Measurements from ENCODE around the gene MTHFD2L. TPM values are rescaled to one million over a fixed set of nuclear protein-coding genes. Genes with fewer than 3 reads are reported as not detected.

MTHFD2L gene
- total RNA-seq, 2 donors from 2014 or later: 5.8 to 26.9 TPM

GRCh38 chr4:74315376-74315775 lies 157.5 kb downstream of the MTHFD2L start:
- H3K4me3 ChIP-seq: no peak overlapping the region
- no peaks in the 10 kb centered on the region for H3K36me3 ChIP-seq
- ATAC-seq (ENCODE audit: insufficient number of reproducible peaks, low FRiP score, low read depth) (no peak), DNase-seq (ENCODE audit: low spot score) (no peak)
- no peaks in the 10 kb centered on the region for H3K4me1 ChIP-seq (ENCODE audit: control insufficient read depth in 1 of 2, low read depth in 2 of 2)
- H3K27me3 ChIP-seq (replicated peaks; ENCODE audit: insufficient read depth): no peaks in the 10 kb centered on the region
- no peaks in the 10 kb centered on the region for H3K9me3 ChIP-seq
- no peak for TF ChIP-seq CTCF (IDR thresholded peaks at IDR 0.05)
- no peak overlapping the region for H3K27ac ChIP-seq

DNA sequence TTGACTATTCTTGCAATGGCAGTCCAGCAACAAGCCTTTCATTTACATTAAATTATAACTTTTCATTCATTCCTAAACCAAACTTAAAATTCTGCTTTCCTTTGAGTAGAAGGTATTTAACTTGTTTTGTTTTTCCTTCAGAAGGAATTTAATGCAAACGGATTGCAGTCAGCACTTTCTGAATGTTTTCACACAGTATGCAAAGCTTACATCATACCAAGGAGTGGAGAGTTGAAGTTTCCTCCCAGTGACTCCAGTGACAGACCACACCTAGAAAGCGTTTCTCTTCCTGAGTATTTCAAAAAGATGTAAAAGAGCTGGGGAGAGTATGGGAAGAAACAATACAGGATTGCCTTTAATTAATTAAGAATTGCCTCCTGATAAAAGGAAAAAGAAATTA lies 158.5 kb downstream of the MTHFD2L start:
- no peak for DNase-seq (ENCODE audit: low spot score)
- Histone ChIP-seq H3K36me3 (no peaks in the 10 kb centered on the region), H3K27me3 (replicated peaks; ENCODE audit: insufficient read depth) (no peaks in the 10 kb centered on the region), H3K9me3 (no peaks in the 10 kb centered on the region), H3K27ac (no peak overlapping the region), H3K4me1 (ENCODE audit: control insufficient read depth in 1 of 2, low read depth in 2 of 2) (no peaks in the 10 kb centered on the region), H3K4me3 (no peak overlapping the region)
- no peak for TF ChIP-seq CTCF (IDR thresholded peaks at IDR 0.05)
- ATAC-seq (ENCODE audit: insufficient number of reproducible peaks, low FRiP score, low read depth): no peak

DNA sequence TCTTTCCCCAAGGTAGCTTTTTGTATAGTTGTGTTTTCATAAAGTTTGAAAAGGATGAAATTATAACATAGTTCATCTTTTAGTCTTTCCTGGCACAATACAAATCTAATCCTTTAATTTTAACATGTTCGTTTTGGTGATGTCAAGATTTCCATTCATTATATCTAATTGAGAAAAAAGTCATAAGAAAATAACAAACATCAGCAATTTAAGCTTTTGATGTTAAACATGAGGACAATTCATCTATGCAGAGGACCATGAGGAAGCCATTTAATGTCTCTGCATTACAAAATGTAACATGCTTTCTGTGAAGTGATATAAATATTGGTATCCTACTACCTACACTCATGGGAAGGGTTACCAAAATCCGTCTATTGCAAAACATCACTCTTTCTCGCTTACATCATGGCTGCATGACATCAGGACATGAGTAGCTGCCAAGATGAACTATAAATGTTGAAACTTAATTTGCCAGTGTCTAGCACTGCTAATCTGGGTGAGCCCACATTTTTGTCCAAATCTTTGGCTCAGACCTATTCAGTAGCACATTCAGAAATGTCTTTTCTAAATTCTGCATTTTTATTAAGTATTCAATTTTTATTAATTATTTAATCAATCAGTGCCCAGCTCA lies 159.8 kb downstream of the MTHFD2L start:
- no peak overlapping the region for H3K4me3 ChIP-seq
- no peak overlapping the region for H3K27ac ChIP-seq
- TF ChIP-seq CTCF (IDR thresholded peaks at IDR 0.05): no peak
- ATAC-seq (ENCODE audit: insufficient number of reproducible peaks, low FRiP score, low read depth) (no peak), DNase-seq (ENCODE audit: low spot score) (no peak)
- H3K4me1 ChIP-seq (ENCODE audit: control insufficient read depth in 1 of 2, low read depth in 2 of 2): no peaks in the 10 kb centered on the region
- no peaks in the 10 kb centered on the region for H3K9me3 ChIP-seq
- H3K27me3 ChIP-seq (replicated peaks; ENCODE audit: insufficient read depth): no peaks in the 10 kb centered on the region
- no peaks in the 10 kb centered on the region for H3K36me3 ChIP-seq

GRCh38 chr4:74318276-74318675 lies 160.4 kb downstream of the MTHFD2L start:
- no peaks in the 10 kb centered on the region for H3K36me3 ChIP-seq
- H3K4me3 ChIP-seq: no peak overlapping the region
- TF ChIP-seq CTCF (IDR thresholded peaks at IDR 0.05): no peak
- H3K27me3 ChIP-seq (replicated peaks; ENCODE audit: insufficient read depth): no peaks in the 10 kb centered on the region
- ATAC-seq (ENCODE audit: insufficient number of reproducible peaks, low FRiP score, low read depth) (no peak), DNase-seq (ENCODE audit: low spot score) (no peak)
- no peaks in the 10 kb centered on the region for H3K4me1 ChIP-seq (ENCODE audit: control insufficient read depth in 1 of 2, low read depth in 2 of 2)
- no peak overlapping the region for H3K27ac ChIP-seq
- no peaks in the 10 kb centered on the region for H3K9me3 ChIP-seq

DNA sequence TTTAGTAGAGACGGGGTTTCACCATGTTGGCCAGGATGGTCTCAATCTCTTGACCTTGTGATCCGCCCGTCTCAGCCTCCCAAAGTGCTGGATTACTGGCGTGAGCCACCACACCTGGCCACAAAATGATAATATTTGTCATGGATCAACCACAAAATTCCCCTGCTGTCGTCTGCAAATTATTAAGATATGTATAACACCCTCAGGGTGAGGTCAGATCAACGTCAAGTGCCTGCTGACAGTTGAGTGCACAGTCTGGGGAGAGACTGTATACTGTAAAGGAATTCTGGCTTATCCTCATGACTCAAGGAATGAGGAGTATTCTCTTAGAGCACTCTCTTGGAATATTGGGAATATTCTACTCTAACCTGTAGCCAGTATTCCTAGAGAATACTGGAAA lies 161.6 kb downstream of the MTHFD2L start:
- H3K4me1 ChIP-seq (ENCODE audit: control insufficient read depth in 1 of 2, low read depth in 2 of 2): no peaks in the 10 kb centered on the region
- no peak overlapping the region for H3K27ac ChIP-seq
- ATAC-seq (ENCODE audit: insufficient number of reproducible peaks, low FRiP score, low read depth) (no peak), DNase-seq (ENCODE audit: low spot score) (no peak)
- no peaks in the 10 kb centered on the region for H3K36me3 ChIP-seq
- no peak overlapping the region for H3K4me3 ChIP-seq
- H3K9me3 ChIP-seq: no peaks in the 10 kb centered on the region
- no peak for TF ChIP-seq CTCF (IDR thresholded peaks at IDR 0.05)
- no peaks in the 10 kb centered on the region for H3K27me3 ChIP-seq (replicated peaks; ENCODE audit: insufficient read depth)

All from thoracic aorta (tissue), 2 donors.